Dermis blood vessel endothelial cell (primary cell): ENCODE results near the gene FHIT. TPM values are rescaled to one million over a fixed set of nuclear protein-coding genes. Genes with fewer than 3 reads are reported as not detected.

Source experiments
- DNase-seq: peaks from one replicate; pipeline ENCODE4 v3.0.0; 2010
- total RNA-seq: library from RNA; depleted of rRNA; stranded (reverse); fragments of >200 nt; gene quantifications from 2 replicates; pipeline ENCODE4 v1.2.3, GENCODE V29; 2014

The FHIT gene
- total RNA-seq, 1 donor from 2014 or later: 0.51 TPM

- no peak for DNase-seq
Observed at GRCh38 chr3:59737241-59737640, 1514.0 kb downstream of the FHIT start.

GRCh38 chr3:59734061-59734460, 1517.2 kb downstream of the FHIT start:
- no peak for DNase-seq

GRCh38 chr3:59733041-59733809, 1518.0 kb downstream of the FHIT start:
- no peak for DNase-seq

- no peak for DNase-seq
Observed at GRCh38 chr3:59731943-59732342, 1519.3 kb downstream of the FHIT start.

- no peak for DNase-seq
Observed at GRCh38 chr3:59730591-59730990, 1520.7 kb downstream of the FHIT start.

GRCh38 chr3:59728587-59728908, 1522.7 kb downstream of the FHIT start:
- DNase-seq: no peak

GRCh38 chr3:59727902-59728586, 1523.2 kb downstream of the FHIT start:
- DNase-seq: no peak

GRCh38 chr3:59726279-59726678, 1525.0 kb downstream of the FHIT start:
- no peak for DNase-seq

- DNase-seq: no peak
Observed at GRCh38 chr3:59717679-59718205, 1533.5 kb downstream of the FHIT start.

GRCh38 chr3:59714066-59714465, 1537.2 kb downstream of the FHIT start:
- no peak for DNase-seq

- DNase-seq: no peak
Observed at GRCh38 chr3:59710554-59710953, 1540.7 kb downstream of the FHIT start.

- no peak for DNase-seq
Observed at GRCh38 chr3:59709702-59710553, 1541.3 kb downstream of the FHIT start.

- DNase-seq: no peak
Observed at GRCh38 chr3:59708202-59708601, 1543.0 kb downstream of the FHIT start.

- no peak for DNase-seq
Observed at GRCh38 chr3:59704292-59704691, 1547.0 kb downstream of the FHIT start.

- no peak for DNase-seq
Observed at GRCh38 chr3:59699648-59700320, 1551.5 kb downstream of the FHIT start.
